GM19468 (cell line): ENCODE measurements around the gene WDFY2.
"Not testable (repeated sequence)": the region's sequence is repeated elsewhere in the genome, so short reads cannot be mapped to it uniquely, and the experiment has no call there.

Source experiments
- ATAC-seq: cut with Tn5 transposase; IDR thresholded peaks from one replicate; pipeline ENCODE4 v1.9.1; 2021; ENCODE audit warnings: mild to moderate bottlenecking, moderate library complexity, moderate number of reproducible peaks; ENCODE audit not compliant: unreplicated experiment; ENCODE audit errors: extremely low read depth

The WDFY2 gene, protein sequence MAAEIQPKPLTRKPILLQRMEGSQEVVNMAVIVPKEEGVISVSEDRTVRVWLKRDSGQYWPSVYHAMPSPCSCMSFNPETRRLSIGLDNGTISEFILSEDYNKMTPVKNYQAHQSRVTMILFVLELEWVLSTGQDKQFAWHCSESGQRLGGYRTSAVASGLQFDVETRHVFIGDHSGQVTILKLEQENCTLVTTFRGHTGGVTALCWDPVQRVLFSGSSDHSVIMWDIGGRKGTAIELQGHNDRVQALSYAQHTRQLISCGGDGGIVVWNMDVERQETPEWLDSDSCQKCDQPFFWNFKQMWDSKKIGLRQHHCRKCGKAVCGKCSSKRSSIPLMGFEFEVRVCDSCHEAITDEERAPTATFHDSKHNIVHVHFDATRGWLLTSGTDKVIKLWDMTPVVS

DNA sequence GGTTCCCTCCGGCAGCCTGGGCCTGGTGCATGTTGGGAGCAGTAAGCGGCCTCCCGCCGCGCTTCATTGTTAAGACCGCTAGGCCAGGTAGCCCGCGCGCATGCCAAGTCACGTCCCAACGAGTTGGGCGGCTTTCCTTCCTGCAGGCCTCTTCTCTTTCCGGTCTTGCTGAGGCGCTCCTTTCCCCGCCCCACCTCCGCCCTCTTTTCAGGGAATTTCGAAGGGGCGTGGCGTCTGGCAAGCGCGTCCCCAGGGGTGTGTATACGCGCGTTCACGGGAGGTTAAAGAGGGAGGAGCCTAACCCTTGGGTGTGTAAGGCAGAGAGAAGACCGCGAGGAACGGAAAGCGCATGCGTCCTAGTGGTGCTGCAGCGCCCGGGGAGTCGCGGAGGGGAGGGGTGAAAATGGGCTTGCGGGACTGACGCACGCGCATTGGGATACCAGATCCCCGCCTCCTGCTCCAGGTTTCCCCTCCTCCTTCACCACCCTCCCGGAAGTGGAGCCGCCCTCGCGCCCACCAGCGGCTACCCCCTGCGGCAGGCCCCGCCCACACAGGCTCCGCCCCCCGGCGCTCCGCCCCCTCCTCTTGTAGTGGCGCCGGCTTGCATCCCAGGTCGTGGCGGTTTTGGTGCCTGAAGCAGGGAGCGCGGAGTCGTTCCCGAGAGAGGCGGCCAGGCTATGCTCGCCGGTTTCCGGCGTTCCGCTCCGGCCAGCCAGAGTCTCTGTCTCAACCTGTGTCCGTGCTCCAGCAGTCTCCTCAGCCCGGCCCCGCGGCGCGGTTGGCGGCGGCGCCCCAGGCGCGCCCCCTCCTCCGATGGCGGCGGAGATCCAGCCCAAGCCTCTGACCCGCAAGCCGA lies at the start of gene WDFY2:
WDFY2 (plus strand) TSS at position 588 of the 856 bp plus-strand sequence; CDS start at position 814, 226 bp downstream.
- peak; percentile 67 for ATAC-seq

DNA sequence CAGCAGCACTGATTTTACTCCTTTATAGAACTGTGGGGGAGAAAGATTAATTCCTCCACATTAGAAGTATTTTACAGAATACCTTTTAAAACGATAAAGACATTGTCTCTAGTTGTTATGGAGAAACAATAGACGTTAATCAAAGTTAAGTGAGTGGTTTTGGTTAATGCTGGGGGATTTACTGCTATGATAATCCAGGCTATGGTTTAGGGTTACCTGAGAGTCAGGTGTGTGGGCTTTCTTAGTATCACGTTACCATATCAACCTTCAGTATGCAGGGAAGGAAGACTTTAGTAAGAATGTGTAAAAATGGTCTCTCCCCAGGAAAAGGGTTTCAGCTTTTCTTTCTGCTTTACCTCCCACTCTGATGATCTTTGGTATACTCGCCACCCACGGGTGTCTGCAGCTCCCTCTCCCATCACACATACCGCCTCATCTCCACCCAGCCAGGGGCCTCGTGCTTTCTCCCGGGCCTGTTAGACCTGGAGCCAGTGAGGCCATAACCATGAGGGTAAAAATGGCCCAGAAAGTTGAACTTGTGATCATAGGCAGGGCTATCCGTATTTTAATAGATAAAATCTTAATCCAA lies 45.6 kb upstream of the WDFY2 start:
- ATAC-seq, result no peak

DNA sequence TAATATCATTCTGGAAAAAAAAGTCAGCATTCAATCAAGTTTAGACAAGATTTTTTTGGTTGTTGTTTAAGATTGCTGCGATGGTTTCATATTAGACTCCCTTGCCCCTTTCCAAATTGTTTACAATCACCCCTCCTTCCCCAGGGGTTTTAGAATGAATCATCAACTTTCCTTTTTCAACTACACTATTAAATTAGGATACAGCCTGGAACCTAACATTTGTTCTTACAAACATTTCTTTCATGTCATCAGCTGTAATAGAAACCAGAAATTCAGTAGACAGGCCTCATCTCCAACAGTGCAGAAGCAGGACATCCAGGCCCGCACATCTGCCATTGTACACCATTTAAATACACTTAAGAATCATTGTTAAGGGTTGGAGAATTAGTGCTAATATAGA lies 44.4 kb upstream of the WDFY2 start:
- no peak for ATAC-seq

DNA sequence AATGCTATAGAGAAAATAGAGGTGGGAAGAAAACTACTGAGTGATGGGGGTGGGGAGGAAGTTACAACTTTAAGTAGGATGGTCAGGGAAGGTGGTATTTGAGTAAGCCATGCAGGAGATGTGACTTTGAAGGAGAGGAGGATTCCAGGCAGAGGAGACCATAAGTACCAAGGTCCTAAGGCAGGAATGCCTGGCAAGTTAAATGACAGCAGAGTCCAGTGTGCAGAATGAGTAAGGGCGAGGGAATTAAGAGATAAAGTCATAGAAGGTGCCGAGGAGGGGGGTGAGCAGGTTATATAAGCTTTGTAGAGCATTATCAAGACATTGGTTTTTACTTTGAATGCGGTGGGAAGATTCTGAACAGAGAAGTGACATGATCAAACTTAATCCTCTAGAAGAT lies 43.2 kb upstream of the WDFY2 start:
- no peak for ATAC-seq

DNA sequence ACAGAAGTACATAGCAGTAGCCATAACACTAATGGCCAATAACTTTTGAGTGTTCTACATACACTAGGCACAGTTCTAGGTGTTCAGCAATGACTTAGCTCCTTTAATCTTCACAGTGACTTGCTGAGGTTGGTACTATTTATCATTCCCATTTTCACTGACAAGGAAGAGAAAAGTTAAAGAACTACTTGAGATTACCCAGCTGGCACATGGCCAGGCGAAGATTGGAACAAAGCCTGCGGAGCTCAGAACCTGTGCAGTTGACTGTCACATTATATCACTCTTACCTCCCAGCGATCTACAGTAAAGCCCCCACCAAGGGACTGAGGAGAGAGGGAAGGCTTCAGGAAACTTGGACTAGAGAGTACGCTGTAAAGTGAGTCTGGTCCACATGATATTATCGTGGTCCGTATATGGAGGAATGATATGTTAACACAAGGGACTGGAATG lies 42.4 kb upstream of the WDFY2 start:
- no peak for ATAC-seq

DNA sequence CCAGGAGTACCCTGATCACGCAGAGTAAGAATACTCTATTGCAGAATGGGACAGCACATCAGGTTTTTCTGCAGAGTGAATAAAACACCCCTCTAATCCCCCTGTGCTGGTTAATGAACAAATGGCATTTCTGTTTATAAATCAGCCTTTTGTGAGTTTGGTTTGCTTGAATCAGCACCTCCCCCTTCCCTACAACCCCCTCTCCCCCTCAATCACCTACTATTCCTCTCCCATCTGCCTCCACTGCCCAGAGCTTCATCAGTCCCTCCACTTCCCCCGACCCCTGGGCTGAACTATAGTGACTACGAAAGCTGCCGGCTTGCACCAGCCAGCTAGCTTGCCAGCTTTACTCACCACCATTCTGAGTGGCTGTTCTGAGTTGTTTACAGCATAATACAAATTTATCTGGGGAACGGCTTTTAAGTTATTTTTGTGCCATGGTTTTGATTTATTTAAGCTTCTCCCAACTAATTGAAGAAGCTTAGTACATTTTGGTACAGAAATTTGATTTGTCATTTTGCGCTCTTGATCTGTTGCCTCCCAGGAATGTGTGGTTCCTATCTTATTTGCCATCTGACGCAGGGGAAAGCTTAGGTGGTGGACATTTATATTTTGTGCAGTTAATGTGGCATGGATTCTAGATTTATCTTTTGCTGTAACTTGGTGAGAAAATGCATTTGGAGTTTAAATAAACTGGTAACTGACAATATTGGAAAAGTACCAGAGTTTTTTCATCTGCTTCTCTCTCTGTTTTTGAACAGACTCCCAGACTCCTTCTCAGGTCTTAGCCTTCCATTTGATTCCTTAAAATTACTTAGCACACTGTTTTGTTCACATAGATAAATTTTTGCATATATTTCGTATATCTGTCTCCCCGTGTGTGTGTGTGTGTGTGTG lies 41.7 kb upstream of the WDFY2 start:
- ATAC-seq, result no peak

DNA sequence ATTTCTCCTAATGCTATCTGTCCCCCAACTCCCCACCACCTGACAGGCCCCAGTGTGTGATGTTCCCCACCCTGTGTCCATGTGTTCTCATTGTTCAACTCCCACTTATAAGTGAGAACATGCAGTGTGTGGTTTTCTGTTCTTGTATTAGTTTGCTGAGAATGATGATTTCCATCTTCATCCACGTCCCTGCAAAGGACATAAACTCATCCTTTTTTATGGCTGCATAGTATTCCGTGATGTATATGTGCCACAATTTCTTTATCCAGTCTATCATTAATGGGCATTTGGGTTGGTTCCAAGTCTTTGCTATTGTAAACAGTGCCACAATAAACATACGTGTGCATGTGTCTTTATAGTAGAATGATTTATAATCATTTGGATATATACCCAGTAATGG lies 38.8 kb upstream of the WDFY2 start:
- ATAC-seq, result not testable (repeated sequence)

DNA sequence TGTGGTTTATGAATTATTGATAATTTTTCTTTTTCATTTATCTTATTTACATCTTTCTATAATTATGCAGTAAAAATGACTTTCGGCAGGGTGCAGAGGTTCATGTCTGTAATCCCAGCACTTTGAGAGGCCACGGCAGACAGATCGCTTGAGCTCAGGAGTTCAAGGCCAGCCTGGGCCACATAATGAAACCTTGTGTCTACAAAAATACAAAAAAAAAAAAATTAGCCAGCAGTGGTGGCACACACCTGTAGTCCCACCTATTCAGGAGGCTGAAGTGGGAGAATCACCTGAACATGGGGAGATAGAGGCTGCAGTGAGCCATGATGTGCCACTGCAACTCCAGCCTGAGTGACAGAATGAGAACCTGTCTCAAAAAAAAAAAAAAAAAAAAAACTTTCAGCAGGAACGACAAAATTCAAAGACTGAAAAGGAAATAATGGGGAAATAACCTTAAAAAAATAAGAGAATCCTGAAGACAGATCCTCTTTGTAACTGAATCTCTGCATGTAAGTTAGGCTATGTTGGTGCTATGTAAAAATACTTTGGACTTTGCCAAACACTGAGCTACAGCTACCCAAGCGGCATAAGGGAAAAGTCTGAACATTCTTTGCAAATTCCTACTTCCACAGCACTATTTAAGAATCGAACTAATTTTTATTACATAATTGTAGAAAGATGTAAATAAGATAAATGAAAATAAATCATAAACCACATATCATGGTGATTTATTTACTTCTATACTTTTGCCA lies 36.7 kb upstream of the WDFY2 start:
- no peak for ATAC-seq

DNA sequence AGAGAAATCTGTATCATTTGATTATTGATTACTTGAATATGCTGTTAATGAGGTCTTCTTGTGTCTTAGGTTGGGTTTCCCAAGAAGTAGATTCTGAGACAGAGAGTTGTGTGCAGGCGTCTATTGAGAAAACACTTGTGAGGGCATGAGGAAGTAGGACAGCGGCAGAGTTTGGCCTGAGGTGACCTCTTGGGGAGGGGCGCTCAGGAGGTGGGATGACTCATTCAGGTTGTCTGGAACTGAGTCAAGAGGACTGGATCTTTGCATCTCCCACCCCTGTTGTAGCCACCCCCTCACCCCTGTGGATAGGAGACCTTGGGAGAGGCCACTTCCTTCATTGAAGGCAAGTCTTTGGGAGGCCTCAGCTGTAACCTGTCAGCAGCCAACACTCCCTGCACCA lies 35.2 kb upstream of the WDFY2 start:
- no peak for ATAC-seq

DNA sequence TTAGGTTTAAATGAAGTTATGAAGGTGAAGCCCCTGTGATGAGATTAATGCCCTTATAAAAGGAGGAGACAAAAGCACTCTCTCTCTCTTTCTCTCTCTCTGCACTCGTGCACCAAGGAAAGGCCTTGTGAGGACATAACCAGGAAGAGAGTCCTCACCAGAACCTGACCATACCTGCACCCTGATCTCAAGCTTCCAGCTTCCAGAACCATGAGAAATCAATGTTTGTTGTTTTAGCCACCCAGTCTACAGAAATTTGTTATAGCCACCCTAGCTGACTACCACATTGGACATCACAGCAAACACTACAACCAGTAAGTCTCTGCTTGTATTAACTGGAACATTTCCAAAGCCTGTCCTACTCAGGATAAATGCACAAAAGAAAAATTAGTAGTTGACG lies 34.7 kb upstream of the WDFY2 start:
- ATAC-seq, result no peak

DNA sequence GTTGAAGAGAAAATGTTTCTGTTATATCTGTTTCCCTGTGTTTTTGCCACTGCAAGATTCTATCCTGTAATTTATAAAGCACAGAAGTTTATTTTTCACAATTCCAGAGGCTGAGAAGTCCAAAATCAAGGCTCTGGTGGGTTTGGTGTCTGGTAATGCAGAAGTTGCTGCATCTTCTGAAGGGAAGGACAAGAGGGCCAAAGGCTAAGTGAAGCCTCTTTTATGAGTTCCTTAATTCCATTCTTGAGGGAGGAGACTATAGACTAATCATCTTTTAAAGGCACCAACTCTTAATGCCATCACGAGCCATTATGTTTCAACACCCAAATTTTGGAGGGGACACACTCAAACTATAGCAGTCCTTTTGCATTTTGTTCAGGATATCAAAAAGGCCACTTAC lies 34.1 kb upstream of the WDFY2 start:
- ATAC-seq, result no peak

DNA sequence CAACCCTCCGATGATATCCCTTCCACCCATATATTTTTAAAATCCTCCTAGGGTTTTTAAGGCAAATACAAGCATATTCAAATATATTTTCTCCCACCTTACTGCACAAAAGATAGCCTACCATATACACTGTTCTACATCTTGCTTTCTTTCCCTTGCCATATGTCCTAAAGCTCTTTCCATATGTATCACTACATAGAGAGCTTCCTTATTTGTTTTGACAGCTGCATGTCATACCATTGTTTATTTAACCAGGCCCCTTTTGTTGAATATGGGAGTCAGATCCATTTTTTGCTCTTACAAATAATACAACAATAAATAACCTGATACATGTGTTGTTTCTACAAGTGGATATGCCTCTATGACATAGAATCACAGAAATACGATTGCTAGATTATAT lies 32.8 kb upstream of the WDFY2 start:
- no peak for ATAC-seq

DNA sequence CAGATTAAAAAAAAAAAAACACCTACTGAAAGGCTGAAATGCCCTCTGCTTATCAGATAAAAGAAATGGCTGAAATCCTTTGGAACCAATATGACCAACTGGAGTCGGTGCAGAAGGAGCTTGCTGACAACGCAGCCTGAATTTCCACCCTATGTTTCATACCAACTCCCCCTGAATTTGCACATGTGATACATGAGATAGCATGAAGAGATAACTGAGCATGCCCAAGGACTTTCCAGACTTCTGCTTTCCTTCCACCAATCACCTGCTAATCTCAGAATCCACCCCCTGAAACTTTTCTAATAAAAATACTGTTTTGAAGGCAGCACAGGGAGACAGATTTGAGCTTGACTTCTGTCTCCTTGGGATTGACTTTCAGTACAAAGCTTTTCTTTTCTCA lies 32.2 kb upstream of the WDFY2 start:
- no peak for ATAC-seq

DNA sequence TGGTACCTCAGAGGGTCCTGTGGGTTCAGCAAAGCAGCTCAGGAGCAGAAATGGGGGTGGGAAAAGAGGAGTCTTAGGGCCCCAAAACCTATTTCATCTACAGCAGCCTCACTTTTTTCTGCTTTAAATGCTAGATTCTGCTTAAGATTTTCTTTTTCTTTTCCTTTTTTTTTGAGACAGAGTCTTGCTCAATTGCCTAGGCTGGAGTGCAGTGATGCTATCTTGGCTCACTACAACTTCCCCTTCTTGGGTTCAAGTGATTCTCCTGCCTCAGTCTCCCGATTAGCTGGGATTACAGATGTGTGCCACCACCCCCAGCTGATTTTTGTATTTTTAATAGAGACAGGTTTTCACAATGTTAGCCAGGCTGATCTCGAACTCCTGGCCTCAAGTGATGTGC lies 30.7 kb upstream of the WDFY2 start:
- ATAC-seq, result no peak

DNA sequence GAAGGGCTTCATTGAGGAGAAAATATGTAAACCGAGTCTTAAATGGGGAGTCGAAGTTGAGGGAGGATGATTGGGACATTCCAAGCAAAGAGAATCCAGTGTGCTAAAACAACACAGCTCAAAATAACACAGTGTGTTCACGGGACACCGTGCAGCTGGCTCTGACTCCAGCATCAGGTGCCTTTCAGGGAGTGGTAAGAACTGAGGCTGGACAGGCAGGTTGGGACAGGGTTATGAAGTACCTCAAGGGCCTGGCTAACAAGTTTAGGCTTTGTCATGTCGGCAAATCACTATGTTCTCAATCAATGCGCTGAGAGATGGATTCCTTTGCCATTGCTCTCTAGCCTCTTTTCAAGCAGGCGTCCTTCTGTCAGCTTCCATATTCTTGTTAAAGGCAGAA lies 27.5 kb upstream of the WDFY2 start:
- ATAC-seq, result no peak

DNA sequence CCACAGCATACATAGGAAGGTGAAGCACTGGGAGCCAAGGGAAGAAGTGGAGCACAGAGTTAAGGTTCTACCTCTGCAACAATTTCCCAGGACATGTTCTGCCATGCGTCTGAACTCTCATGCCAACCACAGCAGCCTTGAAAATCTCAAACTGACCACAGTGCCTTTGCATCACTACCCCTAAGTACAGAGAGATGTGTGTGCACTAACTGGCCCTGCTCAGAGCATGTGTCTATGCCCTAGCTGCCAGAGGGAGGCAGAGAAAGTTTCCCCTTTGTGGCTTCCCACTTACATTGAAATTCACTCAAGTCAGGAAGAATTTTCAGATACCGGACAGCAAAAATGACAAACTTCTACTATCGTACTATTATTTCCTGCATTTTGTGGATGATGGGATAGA lies 26.8 kb upstream of the WDFY2 start:
- no peak for ATAC-seq

DNA sequence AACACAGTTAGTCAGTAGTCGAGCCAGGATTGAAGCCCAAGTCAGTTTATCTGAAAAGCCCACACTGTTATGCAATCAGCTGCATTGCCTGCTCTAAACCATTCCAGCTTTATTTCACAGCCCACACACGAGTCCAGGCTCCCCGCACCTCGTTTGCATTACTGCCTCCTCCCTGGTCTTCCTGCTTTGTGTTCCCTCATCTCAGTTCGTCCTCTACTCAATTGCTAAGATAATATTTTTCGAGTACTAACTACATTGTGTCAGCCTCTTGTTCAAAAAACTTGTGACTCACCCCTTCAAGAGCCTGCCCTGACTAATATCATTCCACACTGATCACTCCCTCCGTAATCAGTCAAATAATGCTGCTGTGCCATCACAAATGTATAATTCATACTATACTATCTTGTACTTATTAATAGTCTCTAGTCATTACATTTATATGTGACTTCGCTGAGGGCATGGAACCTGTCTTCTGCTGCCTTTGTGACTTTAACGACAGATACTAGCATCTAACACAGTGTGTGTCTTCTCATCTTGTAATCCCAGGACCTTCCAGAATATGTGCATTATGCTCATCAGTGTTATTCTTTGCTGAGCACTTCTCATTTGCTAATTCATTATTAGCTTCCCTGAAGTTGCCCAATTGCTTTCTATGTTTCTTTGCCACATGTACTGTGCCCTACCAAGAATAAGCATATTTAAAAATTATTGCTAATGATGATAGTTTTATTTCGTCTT lies 26.2 kb upstream of the WDFY2 start:
- no peak for ATAC-seq

DNA sequence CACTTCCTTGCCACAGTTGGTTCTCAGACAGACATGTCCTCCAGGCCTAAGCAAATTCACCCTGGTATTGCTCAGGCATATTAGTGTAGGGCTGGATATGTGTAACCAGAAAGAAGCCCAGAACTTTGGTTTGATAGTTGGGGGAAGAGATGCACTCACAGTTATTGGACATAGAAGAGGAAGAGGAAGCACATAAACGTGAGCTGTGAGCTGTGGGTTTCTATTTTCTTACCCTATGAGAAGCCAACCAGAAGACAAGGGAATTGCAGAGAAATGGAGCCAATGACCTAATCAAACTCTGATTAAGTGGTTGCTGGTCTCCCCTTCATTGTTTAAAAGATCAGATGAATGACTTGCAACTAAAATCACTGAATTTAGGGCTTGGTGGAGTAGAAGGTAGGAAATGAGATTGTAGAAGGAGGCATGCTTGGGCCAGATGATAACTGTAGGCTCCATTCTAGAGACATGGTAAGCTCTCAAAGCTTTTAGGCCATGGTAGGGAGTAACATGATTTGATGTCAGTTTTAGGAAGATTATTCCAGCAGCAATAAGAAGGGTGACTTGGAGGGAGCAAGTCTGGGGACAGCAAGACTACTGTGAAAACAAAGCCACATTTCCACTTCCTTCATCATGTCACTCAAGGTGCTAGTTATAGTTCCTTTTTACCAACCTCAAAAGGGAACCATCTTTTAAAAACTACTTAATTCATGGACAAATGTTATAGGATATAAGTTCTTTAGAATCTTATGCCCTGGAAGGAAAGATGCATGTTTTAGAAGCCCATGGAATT lies 24.1 kb upstream of the WDFY2 start:
- no peak for ATAC-seq
